Osteoblast (primary cell): Measurements from ENCODE around the gene PRICKLE2. TPM values are rescaled to one million over a fixed set of nuclear protein-coding genes. Genes with fewer than 3 reads are reported as not detected.

Experiments
- DNase-seq: peaks from one replicate; pipeline ENCODE4 v3.0.0; 2011; ENCODE audit warnings: low spot score, mixed read lengths; ENCODE audit not compliant: insufficient read length; ENCODE audit errors: missing footprints
- H2AFZ ChIP-seq: 2 replicates; pipeline ENCODE4 v1.6.0; 2011; ENCODE audit warnings: mild to moderate bottlenecking, low read length
- H3K27ac ChIP-seq: 2 replicates; pipeline ENCODE4 v1.5.1; 2011; ENCODE audit warnings: mild to moderate bottlenecking, low read depth, low read length, moderate library complexity
- H3K27me3 ChIP-seq: 2 replicates; pipeline ENCODE4 v1.6.0; 2012; ENCODE audit warnings: mild to moderate bottlenecking, control low read depth, inconsistent platforms, low read length, moderate library complexity; ENCODE audit not compliant: insufficient read depth
- H3K36me3 ChIP-seq: 2 replicates; pipeline ENCODE4 v1.5.1; 2011; ENCODE audit warnings: mild to moderate bottlenecking, low read length, control low read depth, moderate library complexity; ENCODE audit not compliant: insufficient read depth
- H3K4me1 ChIP-seq: 2 replicates; pipeline ENCODE4 v1.5.1; 2011; ENCODE audit warnings: mild to moderate bottlenecking, low read length, control low read depth, moderate library complexity; ENCODE audit not compliant: insufficient read depth
- H3K4me2 ChIP-seq: 2 replicates; pipeline ENCODE4 v1.6.0; 2011; ENCODE audit warnings: mild to moderate bottlenecking, low read length; ENCODE audit not compliant: insufficient read depth
- H3K4me3 ChIP-seq: fragments of 200-600 bp; sonication (generic); 3 replicates; pipeline ENCODE4 v1.5.1; 2012; ENCODE audit warnings: mild to moderate bottlenecking, low read length, inconsistent platforms; ENCODE audit not compliant: insufficient read depth
- H3K79me2 ChIP-seq: 2 replicates; pipeline ENCODE4 v1.6.0; 2012; ENCODE audit warnings: mild to moderate bottlenecking, low read length, control low read depth, inconsistent platforms; ENCODE audit not compliant: insufficient read depth
- H3K9me3 ChIP-seq: 2 replicates; pipeline ENCODE4 v1.5.1; 2011; ENCODE audit warnings: low read depth, low read length, control low read depth
- H4K20me1 ChIP-seq: 2 replicates; pipeline ENCODE4 v1.6.0; 2012; ENCODE audit warnings: mild to moderate bottlenecking, low read length, control low read depth; ENCODE audit not compliant: insufficient read depth
- total RNA-seq: library from RNA; depleted of rRNA; stranded (reverse); fragments of >200 nt; gene quantifications from 2 replicates; pipeline ENCODE4 v1.2.3, GENCODE V29; 2012
- TF ChIP-seq, protein P1 (sequence below): IDR thresholded peaks from 2 replicates; pipeline ENCODE4 v1.5.1; 2011; ENCODE audit warnings: mild to moderate bottlenecking, low read depth, low read length, moderate library complexity; ENCODE audit errors: extremely low read depth

Gene PRICKLE2
- total RNA-seq, 1 donor, result 18.8 TPM

- Histone ChIP-seq H3K9me3 (no peaks in the 10 kb centered on the region), H3K27me3 (no peaks in the 10 kb centered on the region), H3K4me3 (no peak overlapping the region), H3K4me2 (no peak overlapping the region), H2AFZ (no peak overlapping the region), H3K36me3 (no peaks in the 10 kb centered on the region), H3K27ac (peak overlapping the region; percentile 96), H3K4me1 (peaks cover 51% of the 10 kb centered on the region), H3K79me2 (peaks cover 17% of the 10 kb centered on the region), H4K20me1 (no peaks in the 10 kb centered on the region)
- TF ChIP-seq, protein P1, sequence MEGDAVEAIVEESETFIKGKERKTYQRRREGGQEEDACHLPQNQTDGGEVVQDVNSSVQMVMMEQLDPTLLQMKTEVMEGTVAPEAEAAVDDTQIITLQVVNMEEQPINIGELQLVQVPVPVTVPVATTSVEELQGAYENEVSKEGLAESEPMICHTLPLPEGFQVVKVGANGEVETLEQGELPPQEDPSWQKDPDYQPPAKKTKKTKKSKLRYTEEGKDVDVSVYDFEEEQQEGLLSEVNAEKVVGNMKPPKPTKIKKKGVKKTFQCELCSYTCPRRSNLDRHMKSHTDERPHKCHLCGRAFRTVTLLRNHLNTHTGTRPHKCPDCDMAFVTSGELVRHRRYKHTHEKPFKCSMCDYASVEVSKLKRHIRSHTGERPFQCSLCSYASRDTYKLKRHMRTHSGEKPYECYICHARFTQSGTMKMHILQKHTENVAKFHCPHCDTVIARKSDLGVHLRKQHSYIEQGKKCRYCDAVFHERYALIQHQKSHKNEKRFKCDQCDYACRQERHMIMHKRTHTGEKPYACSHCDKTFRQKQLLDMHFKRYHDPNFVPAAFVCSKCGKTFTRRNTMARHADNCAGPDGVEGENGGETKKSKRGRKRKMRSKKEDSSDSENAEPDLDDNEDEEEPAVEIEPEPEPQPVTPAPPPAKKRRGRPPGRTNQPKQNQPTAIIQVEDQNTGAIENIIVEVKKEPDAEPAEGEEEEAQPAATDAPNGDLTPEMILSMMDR, result no peak
- no peak for DNase-seq
These were observed 40.6 kb downstream of the PRICKLE2 start for GRCh38 chr3:64184621-64185020.

- Histone ChIP-seq H3K4me3 (no peak overlapping the region), H3K27me3 (no peaks in the 10 kb centered on the region), H3K79me2 (peaks cover 11% of the 10 kb centered on the region), H3K9me3 (no peaks in the 10 kb centered on the region), H3K4me2 (no peak overlapping the region), H4K20me1 (no peaks in the 10 kb centered on the region), H3K27ac (no peak overlapping the region), H3K36me3 (no peaks in the 10 kb centered on the region), H3K4me1 (peaks cover 25% of the 10 kb centered on the region), H2AFZ (no peak overlapping the region)
- TF ChIP-seq, protein P1, result no peak
- DNase-seq, result no peak
These were observed 45.4 kb downstream of the PRICKLE2 start for GRCh38 chr3:64179860-64180259.

DNA sequence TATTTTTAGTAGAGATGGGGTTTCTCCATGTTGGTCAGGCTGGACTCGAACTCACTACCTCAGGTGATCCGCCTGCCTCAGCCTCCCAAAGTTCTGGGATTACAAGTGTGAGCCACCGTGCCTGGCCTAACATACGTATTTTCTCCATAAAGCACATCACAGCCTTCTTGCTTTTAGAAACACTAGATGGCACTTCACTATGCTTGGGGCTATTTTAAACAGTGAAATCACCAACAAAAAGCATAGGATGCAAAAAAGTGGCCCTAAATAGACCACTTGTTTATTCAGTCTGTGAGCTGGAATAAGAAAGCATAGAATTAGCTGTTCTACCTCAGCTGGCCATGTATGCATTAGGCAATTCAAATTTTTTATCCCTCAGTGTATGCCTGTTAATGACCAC, 46.0 kb downstream of the PRICKLE2 start:
- H3K4me2 ChIP-seq, result no peak overlapping the region

DNA sequence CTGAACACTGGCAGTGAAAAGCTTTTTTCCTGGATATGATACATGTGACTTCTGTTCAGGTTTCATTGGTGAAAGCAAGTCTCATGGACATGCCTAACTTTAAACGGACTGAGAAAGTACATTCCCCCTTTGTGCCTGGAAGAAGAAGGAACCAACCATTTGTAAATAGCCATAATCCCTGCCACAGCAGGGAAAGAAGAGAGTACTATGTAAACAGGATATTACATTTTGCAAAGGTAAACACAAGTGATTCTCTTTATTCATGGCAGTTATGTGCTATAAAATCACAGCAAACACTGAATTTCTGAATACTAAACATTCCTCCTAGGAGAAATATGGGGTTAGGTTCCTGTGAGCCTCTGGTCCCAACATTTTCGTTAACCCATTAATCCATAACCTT, 46.8 kb downstream of the PRICKLE2 start:
- TF ChIP-seq, protein P1, result no peak
- no peak for DNase-seq
- no peak overlapping the region for H3K27ac ChIP-seq
- no peak overlapping the region for H2AFZ ChIP-seq
- peaks cover 23% of the 10 kb centered on the region for H3K4me1 ChIP-seq
- peaks cover 2% of the 10 kb centered on the region for H3K79me2 ChIP-seq
- H3K4me2 ChIP-seq, result no peak overlapping the region
- no peaks in the 10 kb centered on the region for H3K27me3 ChIP-seq
- H3K36me3 ChIP-seq, result no peaks in the 10 kb centered on the region
- no peak overlapping the region for H3K4me3 ChIP-seq
- H3K9me3 ChIP-seq, result no peaks in the 10 kb centered on the region
- no peaks in the 10 kb centered on the region for H4K20me1 ChIP-seq

More for the DNA sequence above, 46.0 kb downstream of the PRICKLE2 start:
- no peak overlapping the region for H2AFZ ChIP-seq
- no peaks in the 10 kb centered on the region for H3K27me3 ChIP-seq
- no peak overlapping the region for H3K27ac ChIP-seq
- no peak overlapping the region for H3K4me3 ChIP-seq
- no peaks in the 10 kb centered on the region for H4K20me1 ChIP-seq
- DNase-seq, result no peak
- peaks cover 8% of the 10 kb centered on the region for H3K79me2 ChIP-seq
- no peaks in the 10 kb centered on the region for H3K36me3 ChIP-seq
- TF ChIP-seq, protein P1, result no peak
- no peaks in the 10 kb centered on the region for H3K9me3 ChIP-seq
- H3K4me1 ChIP-seq, result peaks cover 22% of the 10 kb centered on the region
